Suprapubic skin (tissue), 4 donors: ENCODE data around the gene GMEB2. TPM values are rescaled to one million over a fixed set of nuclear protein-coding genes. Genes with fewer than 3 reads are reported as not detected.

Experiments
- DNase-seq, 2 donors: peaks; one replicate each; pipeline ENCODE4 v3.0.0-alpha.2; 2019; ENCODE audit warnings: low spot score in 2 of 2
- H3K27ac ChIP-seq: fragments of 200-600 bp; sonication (generic); one replicate; pipeline ENCODE4 v1.5.1; 2019
- H3K27me3 ChIP-seq: fragments of 200-600 bp; sonication (generic); one replicate; pipeline ENCODE4 v1.5.1; 2019
- H3K36me3 ChIP-seq: fragments of 200-600 bp; sonication (generic); one replicate; pipeline ENCODE4 v1.5.1; 2019
- H3K4me1 ChIP-seq: fragments of 200-600 bp; sonication (generic); one replicate; pipeline ENCODE4 v1.5.1; 2019
- H3K4me3 ChIP-seq: fragments of 200-600 bp; sonication (generic); one replicate; pipeline ENCODE4 v1.5.1; 2019; ENCODE audit warnings: mild to moderate bottlenecking
- H3K9me3 ChIP-seq: fragments of 200-600 bp; sonication (generic); one replicate; pipeline ENCODE4 v1.5.1; 2019
- CTCF ChIP-seq, 2 donors: fragments of 200-600 bp in 1 of 2; fragments of 450-650 bp in 1 of 2; sonication (generic) in 1 of 2; IDR thresholded peaks; one replicate each; pipeline ENCODE4 v1.5.1; 2016 to 2019; ENCODE audit warnings: antibody characterized with exemption in 2 of 2, mild to moderate bottlenecking in 1 of 2, moderate library complexity in 1 of 2
- EP300 ChIP-seq: sonication (generic); formaldehyde crosslinking; IDR thresholded peaks from one replicate; pipeline ENCODE4 v1.6.1; 2017; ENCODE audit warnings: antibody characterized with exemption
- POLR2A ChIP-seq, 2 donors: fragments of 450-650 bp; IDR thresholded peaks; one replicate each; pipeline ENCODE4 v1.6.1; 2017; ENCODE audit warnings: antibody characterized with exemption in 2 of 2, mild to moderate bottlenecking in 2 of 2, moderate library complexity in 2 of 2
- POLR2AphosphoS5 ChIP-seq, 3 donors: sonication (generic); formaldehyde crosslinking; IDR thresholded peaks; one replicate each; pipeline ENCODE4 v1.6.1; 2017; ENCODE audit warnings: antibody characterized with exemption in 3 of 3
- WGBS: methylation state at CpG from one replicate; pipeline ENCODE4 v1.1.5; 2018; 5-methylcytosine and 5-hydroxymethylcytosine counted together
- total RNA-seq, 4 donors: library from RNA; depleted of rRNA; stranded (reverse); fragments of >200 nt; gene quantifications; one replicate each; pipeline ENCODE4 v1.1.0, GENCODE V29; 2016

GMEB2 gene
- total RNA-seq, 4 donors from 2014 or later = 15.5 to 18.5 (median 16.4) TPM

GRCh38 chr20:63657937-63658748 is 31.2 kb upstream of the GMEB2 start, which contains the start of gene RTEL1:
Gene RTEL1 (plus strand): TSS chr20:63658312. CDS start chr20:63659403, 1,091 bp downstream.
- H3K4me3 ChIP-seq = peak within 1 kb of the TSS; percentile 88
- H3K27ac ChIP-seq = peak within 1 kb of the TSS; percentile 84
- peaks cover 39% of the 10 kb centered on the region for H3K4me1 ChIP-seq
- TF ChIP-seq CTCF (IDR thresholded peaks at IDR 0.05) (no peak), POLR2AphosphoS5 (IDR thresholded peaks at IDR 0.05) (peak in 2 of 3 donors; percentile 49 to 96)
- H3K9me3 ChIP-seq = no peaks in the 10 kb centered on the region
- H3K36me3 ChIP-seq = peaks cover 23% of the 10 kb centered on the region
- peak; percentile 92 to 95 for DNase-seq
- H3K27me3 ChIP-seq = no peaks in the 10 kb centered on the region
- 4% methylated on average over 20 of the region's 73 CpGs for WGBS

GRCh38 chr20:63657260-63657936 is 30.5 kb upstream of the GMEB2 start:
- DNase-seq = no peak
- peak overlapping the region; percentile 88 for H3K4me3 ChIP-seq
- no peak for TF ChIP-seq POLR2AphosphoS5 (IDR thresholded peaks at IDR 0.05)
- no peak for TF ChIP-seq POLR2A (IDR thresholded peaks at IDR 0.05)
- TF ChIP-seq CTCF (IDR thresholded peaks at IDR 0.05) = no peak
- TF ChIP-seq EP300 = no peak
- 35% methylated on average over 15 of the region's 31 CpGs for WGBS
- H3K9me3 ChIP-seq = no peaks in the 10 kb centered on the region
- peaks cover 46% of the 10 kb centered on the region for H3K4me1 ChIP-seq
- H3K36me3 ChIP-seq = peaks cover 16% of the 10 kb centered on the region
- H3K27ac ChIP-seq = peak overlapping the region; percentile 84
- peaks cover 4% of the 10 kb centered on the region for H3K27me3 ChIP-seq

- Histone ChIP-seq H3K27ac (no peak overlapping the region), H3K4me3 (no peak overlapping the region), H3K4me1 (peaks cover 56% of the 10 kb centered on the region), H3K27me3 (peaks cover 4% of the 10 kb centered on the region), H3K36me3 (peaks cover 7% of the 10 kb centered on the region), H3K9me3 (no peaks in the 10 kb centered on the region)
- TF ChIP-seq EP300 = no peak
- TF ChIP-seq CTCF (IDR thresholded peaks at IDR 0.05) = no peak
- TF ChIP-seq POLR2AphosphoS5 (IDR thresholded peaks at IDR 0.05) = no peak
- no peak for TF ChIP-seq POLR2A (IDR thresholded peaks at IDR 0.05)
- no peak for DNase-seq
- WGBS = 83% methylated on average over 3 of the region's 3 CpGs
Measured at GRCh38 chr20:63656451-63656850, 29.6 kb upstream of the GMEB2 start.

GRCh38 chr20:63655249-63655648 is 28.3 kb upstream of the GMEB2 start:
- H3K4me1 ChIP-seq = peaks cover 60% of the 10 kb centered on the region

More at GRCh38 chr20:63655249-63655648, 28.3 kb upstream of the GMEB2 start:
- no peak overlapping the region for H3K4me3 ChIP-seq
- TF ChIP-seq CTCF (IDR thresholded peaks at IDR 0.05) (no peak), EP300 (no peak), POLR2A (IDR thresholded peaks at IDR 0.05) (no peak), POLR2AphosphoS5 (IDR thresholded peaks at IDR 0.05) (no peak)
- H3K9me3 ChIP-seq = no peaks in the 10 kb centered on the region
- peaks cover 4% of the 10 kb centered on the region for H3K27me3 ChIP-seq
- no CpG with 5 or more reads among the region's 4 CpGs for WGBS
- H3K36me3 ChIP-seq = no peaks in the 10 kb centered on the region
- no peak for DNase-seq
- no peak overlapping the region for H3K27ac ChIP-seq
